Breast epithelium (tissue), 4 donors: ENCODE measurements around the gene THBS2. TPM values are rescaled to one million over a fixed set of nuclear protein-coding genes. Genes with fewer than 3 reads are reported as not detected.
A peak's percentile ranks its signal among the peaks of the same experiment; 100 is the strongest.

Experiments used
- DNase-seq, 2 donors: peaks; one replicate each; pipeline ENCODE4 v3.0.0-alpha.2; 2019; ENCODE audit warnings: low spot score in 2 of 2
- H3K27ac ChIP-seq, 2 donors: fragments of 200-600 bp; sonication (generic) in 1 of 2; one replicate each; pipeline ENCODE4 v1.5.1; 2016 to 2019; ENCODE audit warnings: mild to moderate bottlenecking in 1 of 2
- H3K27me3 ChIP-seq, 2 donors: fragments of 200-600 bp; sonication (generic) in 1 of 2; one replicate each; pipeline versions ENCODE4 v1.5.1 to v1.6.0; 2017 to 2019; ENCODE audit warnings: control low read depth in 1 of 2, mild to moderate bottlenecking in 1 of 2
- H3K36me3 ChIP-seq: fragments of 200-600 bp; one replicate; pipeline ENCODE4 v1.5.1; 2019
- H3K4me1 ChIP-seq, 2 donors: fragments of 200-600 bp; sonication (generic); one replicate each; pipeline ENCODE4 v1.5.1; 2016 to 2019; ENCODE audit warnings: control low read depth in 1 of 2
- H3K4me3 ChIP-seq, 3 donors: fragments of 200-600 bp; sonication (generic); 1 replicate in 2 of 3; 2 replicates in 1 of 3; pipeline ENCODE4 v1.5.1; 2016 to 2019; ENCODE audit warnings: mild to moderate bottlenecking in 3 of 3, moderate library complexity in 2 of 3
- H3K9me3 ChIP-seq, 2 donors: fragments of 200-600 bp; sonication (generic) in 1 of 2; one replicate each; pipeline ENCODE4 v1.5.1; 2016 to 2019; ENCODE audit warnings: control low read depth in 1 of 2
- POLR2A ChIP-seq: fragments of 450-650 bp; IDR thresholded peaks from one replicate; pipeline ENCODE4 v1.6.1; 2016; ENCODE audit warnings: antibody characterized with exemption, mild to moderate bottlenecking, moderate library complexity
- POLR2AphosphoS5 ChIP-seq, 3 donors: sonication (generic); formaldehyde crosslinking; IDR thresholded peaks; one replicate each; pipeline ENCODE4 v1.6.1; 2017; ENCODE audit warnings: antibody characterized with exemption in 3 of 3
- intact Hi-C: fragments of 100-400 bp; cut with DNase I; formaldehyde crosslinking; loops from one replicate; pipeline ENCODE4 v1.15.1; 2023; ENCODE audit warnings: low total_unique reads
- total RNA-seq, 3 donors: library from RNA; depleted of rRNA; stranded (reverse); fragments of >200 nt; gene quantifications; one replicate each; pipeline ENCODE4 v1.1.0, GENCODE V29; 2016
- TF ChIP-seq, protein P1 (sequence below), 3 donors: fragments of 450-650 bp; IDR thresholded peaks; one replicate each; pipeline ENCODE4 v1.5.1; 2016 to 2017; ENCODE audit warnings: antibody characterized with exemption in 3 of 3, mild to moderate bottlenecking in 3 of 3, moderate library complexity in 3 of 3

Gene THBS2
- total RNA-seq, 3 donors from 2014 or later, result 31.9 to 145 (median 73.0) TPM

GRCh38 chr6:169291148-169291547 lies 37.5 kb upstream of the THBS2 start:
- TF ChIP-seq, protein P1, sequence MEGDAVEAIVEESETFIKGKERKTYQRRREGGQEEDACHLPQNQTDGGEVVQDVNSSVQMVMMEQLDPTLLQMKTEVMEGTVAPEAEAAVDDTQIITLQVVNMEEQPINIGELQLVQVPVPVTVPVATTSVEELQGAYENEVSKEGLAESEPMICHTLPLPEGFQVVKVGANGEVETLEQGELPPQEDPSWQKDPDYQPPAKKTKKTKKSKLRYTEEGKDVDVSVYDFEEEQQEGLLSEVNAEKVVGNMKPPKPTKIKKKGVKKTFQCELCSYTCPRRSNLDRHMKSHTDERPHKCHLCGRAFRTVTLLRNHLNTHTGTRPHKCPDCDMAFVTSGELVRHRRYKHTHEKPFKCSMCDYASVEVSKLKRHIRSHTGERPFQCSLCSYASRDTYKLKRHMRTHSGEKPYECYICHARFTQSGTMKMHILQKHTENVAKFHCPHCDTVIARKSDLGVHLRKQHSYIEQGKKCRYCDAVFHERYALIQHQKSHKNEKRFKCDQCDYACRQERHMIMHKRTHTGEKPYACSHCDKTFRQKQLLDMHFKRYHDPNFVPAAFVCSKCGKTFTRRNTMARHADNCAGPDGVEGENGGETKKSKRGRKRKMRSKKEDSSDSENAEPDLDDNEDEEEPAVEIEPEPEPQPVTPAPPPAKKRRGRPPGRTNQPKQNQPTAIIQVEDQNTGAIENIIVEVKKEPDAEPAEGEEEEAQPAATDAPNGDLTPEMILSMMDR (IDR thresholded peaks at IDR 0.05), result no peak
- TF ChIP-seq POLR2A (no peak), POLR2AphosphoS5 (IDR thresholded peaks at IDR 0.05) (no peak)
- intact Hi-C loops, result no loop called here

GRCh38 chr6:169289619-169290339 lies 36.1 kb upstream of the THBS2 start:
- Histone ChIP-seq H3K27ac (peak overlapping the region; percentile 76 to 93), H3K4me1 (no peaks in the 10 kb centered on the region), H3K9me3 (no peaks in the 10 kb centered on the region), H3K36me3 (no peaks in the 10 kb centered on the region), H3K4me3 (no peak overlapping the region), H3K27me3 (no peaks in the 10 kb centered on the region)
- intact Hi-C loops, result no loop called here
- TF ChIP-seq POLR2A (no peak), POLR2AphosphoS5 (IDR thresholded peaks at IDR 0.05) (peak in 2 of 3 donors; percentile 46 to 82)
- no peak for DNase-seq

More at GRCh38 chr6:169291148-169291547, 37.5 kb upstream of the THBS2 start:
- Histone ChIP-seq H3K27ac (peak overlapping the region; percentile 76 to 93), H3K4me3 (no peak overlapping the region), H3K27me3 (no peaks in the 10 kb centered on the region), H3K4me1 (no peaks in the 10 kb centered on the region), H3K9me3 (no peaks in the 10 kb centered on the region), H3K36me3 (no peaks in the 10 kb centered on the region)
- no peak for DNase-seq

- Histone ChIP-seq H3K27ac (peak overlapping the region; percentile 76 to 93), H3K9me3 (no peaks in the 10 kb centered on the region)
- intact Hi-C loops, result no loop called here
These were observed 35.6 kb upstream of the THBS2 start for GRCh38 chr6:169289257-169289618.

GRCh38 chr6:169288591-169288990 lies 34.9 kb upstream of the THBS2 start:
- intact Hi-C loops, result no loop called here
- no peak for DNase-seq
- H3K9me3 ChIP-seq, result no peaks in the 10 kb centered on the region
- H3K27ac ChIP-seq, result peak overlapping the region; percentile 76 to 93
- no peaks in the 10 kb centered on the region for H3K27me3 ChIP-seq
- no peaks in the 10 kb centered on the region for H3K36me3 ChIP-seq
- H3K4me3 ChIP-seq, result no peak overlapping the region
- no peaks in the 10 kb centered on the region for H3K4me1 ChIP-seq
- TF ChIP-seq, protein P1 (IDR thresholded peaks at IDR 0.05), result no peak
- TF ChIP-seq POLR2A (no peak), POLR2AphosphoS5 (IDR thresholded peaks at IDR 0.05) (no peak)

More at GRCh38 chr6:169289257-169289618, 35.6 kb upstream of the THBS2 start:
- no peaks in the 10 kb centered on the region for H3K36me3 ChIP-seq
- TF ChIP-seq, protein P1 (IDR thresholded peaks at IDR 0.05), result no peak
- TF ChIP-seq POLR2A (no peak), POLR2AphosphoS5 (IDR thresholded peaks at IDR 0.05) (no peak)
- H3K4me1 ChIP-seq, result no peaks in the 10 kb centered on the region
- H3K4me3 ChIP-seq, result no peak overlapping the region
- DNase-seq, result no peak
- no peaks in the 10 kb centered on the region for H3K27me3 ChIP-seq

- TF ChIP-seq POLR2A, result no peak
- no peak for TF ChIP-seq POLR2AphosphoS5 (IDR thresholded peaks at IDR 0.05)
- TF ChIP-seq, protein P1 (IDR thresholded peaks at IDR 0.05), result no peak
- Histone ChIP-seq H3K4me1 (no peaks in the 10 kb centered on the region), H3K36me3 (no peaks in the 10 kb centered on the region), H3K4me3 (no peak overlapping the region), H3K27me3 (no peaks in the 10 kb centered on the region), H3K27ac (peak overlapping the region; percentile 76 to 93), H3K9me3 (no peaks in the 10 kb centered on the region)
- DNase-seq, result no peak
- intact Hi-C loops, result no loop called here
These were observed 34.0 kb upstream of the THBS2 start for GRCh38 chr6:169287675-169288074.
